Caki2 (cell line): ENCODE measurements around the gene ALG8. TPM values are rescaled to one million over a fixed set of nuclear protein-coding genes. Genes with fewer than 3 reads are reported as not detected.
"Not testable (repeated sequence)": the region's sequence is repeated elsewhere in the genome, so short reads cannot be mapped to it uniquely, and the experiment has no call there.

ENCODE experiments used
- DNase-seq: peaks from one replicate; pipeline ENCODE4 v3.0.0-alpha.2; 2015; ENCODE audit warnings: low read depth
- in situ Hi-C: cut with HindIII; loops from 2 replicates; pipeline ENCODE4 v1.10.0; 2016; ENCODE audit warnings: low sequenced_read_pairs, low pct_unique_long_range_greater_than_20kb, mixed read lengths
- total RNA-seq: library from RNA; depleted of rRNA; stranded (reverse); fragments of >200 nt; shearing (Covaris generic); gene quantifications from 2 replicates; pipeline ENCODE4 v1.2.3, GENCODE V29; 2014; ENCODE audit warnings: low replicate concordance

The ALG8 gene
- total RNA-seq, 1 experiment from 2014 or later = 27.6 TPM

- DNase-seq = no peak
- in situ Hi-C loops = no loop called here
Observed at GRCh38 chr11:78080084-78080817, 59.2 kb downstream of the ALG8 start.

- DNase-seq = peak; percentile 69
- in situ Hi-C loops = no loop called here
Observed at GRCh38 chr11:78079232-78080083, 60.0 kb downstream of the ALG8 start, which contains the start of gene NDUFC2. TSS of gene NDUFC2 (minus strand) at chr11:78079862. CDS start at chr11:78079744, 118 bp downstream.

GRCh38 chr11:78078218-78079167 lies 60.9 kb downstream of the ALG8 start:
- DNase-seq = no peak

GRCh38 chr11:78077592-78077991 lies 61.8 kb downstream of the ALG8 start:
- DNase-seq, in situ Hi-C loops: not testable (repeated sequence)

More at GRCh38 chr11:78078218-78079167, 60.9 kb downstream of the ALG8 start:
- in situ Hi-C loops = no loop called here

GRCh38 chr11:78076733-78077403 lies 62.6 kb downstream of the ALG8 start:
- no peak for DNase-seq
- in situ Hi-C loops = no loop called here

GRCh38 chr11:78074756-78075155 lies 64.7 kb downstream of the ALG8 start:
- no peak for DNase-seq
- in situ Hi-C loops = no loop called here

- DNase-seq = no peak
- in situ Hi-C loops = no loop called here
Observed at GRCh38 chr11:78072455-78072854, 67.0 kb downstream of the ALG8 start.

GRCh38 chr11:78071717-78072116 lies 67.7 kb downstream of the ALG8 start:
- in situ Hi-C loops = no loop called here
- DNase-seq = no peak

- in situ Hi-C loops = no loop called here
Observed at GRCh38 chr11:78070621-78071020, 68.8 kb downstream of the ALG8 start.

GRCh38 chr11:78069465-78069864 lies 70.0 kb downstream of the ALG8 start:
- no peak for DNase-seq
- in situ Hi-C loops = no loop called here

More at GRCh38 chr11:78070621-78071020, 68.8 kb downstream of the ALG8 start:
- DNase-seq = no peak

GRCh38 chr11:78067704-78068103 lies 71.7 kb downstream of the ALG8 start:
- DNase-seq = no peak
- in situ Hi-C loops = no loop called here

GRCh38 chr11:78066471-78066870 lies 73.0 kb downstream of the ALG8 start:
- DNase-seq = no peak
- in situ Hi-C loops = no loop called here

GRCh38 chr11:78065203-78065602 lies 74.2 kb downstream of the ALG8 start:
- in situ Hi-C loops = no loop called here
- DNase-seq = no peak

- DNase-seq = no peak
- in situ Hi-C loops = no loop called here
Observed at GRCh38 chr11:78063440-78064181, 75.8 kb downstream of the ALG8 start, which contains the start of gene THRSP. TSS of gene THRSP (plus strand) at chr11:78063861. CDS start at chr11:78063882, 21 bp downstream.

GRCh38 chr11:78062671-78063070 lies 76.8 kb downstream of the ALG8 start:
- in situ Hi-C loops = no loop called here
- DNase-seq = no peak

- no peak for DNase-seq
- in situ Hi-C loops = no loop called here
Observed at GRCh38 chr11:78061921-78062311, 77.5 kb downstream of the ALG8 start.
